ELR (cell line): ENCODE results near the gene CLPX.
A peak's percentile ranks its signal among the peaks of the same experiment; 100 is the strongest.
"Not testable (repeated sequence)": the region's sequence is repeated elsewhere in the genome, so short reads cannot be mapped to it uniquely, and the experiment has no call there.

Experiments
- DNase-seq: peaks from one replicate; pipeline ENCODE4 v3.0.0-alpha.2; 2015; ENCODE audit warnings: low read depth

CLPX gene

DNA sequence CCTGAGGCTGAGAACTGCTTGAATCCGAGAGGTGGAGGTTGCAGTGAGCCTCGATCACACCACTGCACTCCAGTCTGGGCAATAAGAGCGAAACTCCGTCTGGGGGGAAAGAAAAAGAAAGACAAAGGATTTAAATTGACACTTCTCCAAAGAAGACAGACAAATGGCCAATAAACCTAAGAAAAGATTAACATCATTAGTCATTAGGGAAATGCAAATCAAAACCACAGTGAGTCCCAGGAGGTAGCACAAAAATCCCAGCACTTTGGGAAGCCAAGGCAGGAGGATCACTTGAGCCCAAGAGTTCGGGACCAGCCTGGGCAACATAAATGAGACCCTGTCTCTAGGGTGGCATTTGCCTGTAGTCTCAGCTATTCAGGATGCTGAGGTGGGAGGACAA lies 12.6 kb downstream of the CLPX start:
- DNase-seq = no peak

DNA sequence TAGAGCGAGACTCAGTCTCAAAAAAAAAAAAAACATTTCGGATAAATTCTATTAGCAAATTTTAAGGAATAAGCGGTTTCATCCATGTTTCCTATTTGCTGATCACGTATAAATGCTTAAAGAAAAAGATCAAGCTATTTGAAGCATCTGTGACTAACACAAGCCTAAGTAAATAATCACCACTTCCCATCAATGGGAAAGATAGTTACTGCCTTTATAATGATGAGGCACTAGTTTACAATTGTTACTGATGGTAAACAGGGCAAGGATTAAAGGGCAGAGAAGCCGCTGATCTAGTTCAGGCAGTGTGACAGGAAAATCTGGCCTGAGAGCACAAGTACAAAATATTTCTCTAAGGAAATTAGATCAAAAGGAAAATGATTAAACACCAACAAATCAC lies 13.7 kb downstream of the CLPX start:
- DNase-seq = no peak

- DNase-seq = no peak
These were observed 19.3 kb downstream of the CLPX start for GRCh38 chr15:65165875-65166274.

GRCh38 chr15:65164139-65164538 lies 21.0 kb downstream of the CLPX start:
- DNase-seq = no peak

DNA sequence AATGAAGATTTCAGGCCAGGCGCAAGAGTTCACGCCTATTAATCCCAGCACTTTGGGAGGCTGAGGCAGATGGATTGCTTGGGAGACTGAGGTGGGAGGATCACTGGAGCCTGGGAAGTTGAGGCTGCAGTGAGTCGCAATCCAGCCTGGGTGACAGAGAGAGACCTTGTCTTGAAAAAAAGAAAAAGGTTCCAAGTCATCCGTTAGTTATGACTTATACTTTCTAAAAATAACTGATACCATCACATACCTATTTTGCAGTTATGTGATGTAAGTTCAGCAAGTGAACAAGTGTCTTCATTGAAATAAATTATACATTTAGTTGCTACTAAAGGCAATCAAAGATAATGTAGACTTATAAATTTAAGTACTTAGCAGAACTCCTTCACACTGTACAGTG lies 22.1 kb downstream of the CLPX start:
- DNase-seq = peak; percentile 37

DNA sequence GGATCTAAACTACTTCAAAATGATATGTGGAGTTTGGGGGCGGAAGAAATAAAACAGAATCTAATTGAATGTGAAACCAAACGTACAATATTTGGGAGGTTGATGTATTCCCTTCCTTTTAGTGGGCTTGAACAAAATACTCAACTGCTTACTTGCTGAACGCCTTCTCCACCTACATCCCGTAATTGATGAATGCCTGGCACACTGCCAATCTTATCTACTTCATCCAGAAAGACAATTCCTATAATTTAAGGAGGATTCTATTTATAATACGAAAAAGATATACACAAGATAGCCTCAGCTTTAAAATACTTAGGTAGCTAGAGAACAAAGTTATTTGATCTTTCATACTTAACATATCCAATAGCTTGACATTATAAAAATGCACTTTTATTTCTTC lies 28.4 kb downstream of the CLPX start:
- no peak for DNase-seq

GRCh38 chr15:65154720-65155119 lies 30.4 kb downstream of the CLPX start:
- no peak for DNase-seq

GRCh38 chr15:65147902-65148301 lies 37.2 kb downstream of the CLPX start:
- DNase-seq = no peak

DNA sequence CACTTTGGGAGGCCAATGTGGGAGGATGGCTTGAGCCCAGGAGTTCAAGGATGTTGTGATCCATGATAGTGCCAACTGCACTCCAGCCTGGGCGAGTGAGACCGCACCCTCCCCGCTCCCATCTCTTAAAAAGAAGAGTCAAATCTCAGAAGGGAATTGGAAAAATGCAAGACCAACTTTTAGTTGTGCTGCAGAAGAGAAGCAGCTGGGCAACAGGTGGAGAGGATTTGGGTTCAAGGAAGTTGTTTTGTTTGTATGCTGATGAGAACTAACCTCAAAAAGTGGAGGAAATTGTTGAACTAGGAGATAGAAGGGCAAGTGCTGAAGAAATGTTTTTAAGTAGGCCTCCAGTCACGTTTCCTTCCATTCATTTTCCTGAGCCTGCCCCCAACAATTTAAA lies 38.7 kb downstream of the CLPX start:
- DNase-seq = no peak

- peak; percentile 37 for DNase-seq
These were observed 46.5 kb downstream of the CLPX start for GRCh38 chr15:65138631-65139030.

DNA sequence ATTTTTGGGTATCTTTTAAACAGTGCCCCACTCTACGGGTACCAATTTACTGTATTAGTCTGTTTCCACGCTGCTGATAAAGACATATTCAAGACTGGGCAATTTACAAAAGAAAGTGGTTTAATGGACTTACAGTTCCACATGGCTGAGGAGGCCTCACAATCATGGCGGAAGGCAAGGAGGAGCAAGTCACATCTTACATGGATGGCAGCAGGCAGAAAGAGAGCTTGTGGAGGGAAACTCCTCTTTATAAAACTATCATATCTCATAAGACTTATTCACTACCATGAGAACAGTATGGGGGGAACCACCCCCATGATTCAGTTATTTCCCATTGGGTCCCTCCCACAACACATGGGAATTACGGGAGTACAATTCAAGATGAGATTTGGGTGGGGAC lies 47.2 kb downstream of the CLPX start:
- not testable (repeated sequence) for DNase-seq

DNA sequence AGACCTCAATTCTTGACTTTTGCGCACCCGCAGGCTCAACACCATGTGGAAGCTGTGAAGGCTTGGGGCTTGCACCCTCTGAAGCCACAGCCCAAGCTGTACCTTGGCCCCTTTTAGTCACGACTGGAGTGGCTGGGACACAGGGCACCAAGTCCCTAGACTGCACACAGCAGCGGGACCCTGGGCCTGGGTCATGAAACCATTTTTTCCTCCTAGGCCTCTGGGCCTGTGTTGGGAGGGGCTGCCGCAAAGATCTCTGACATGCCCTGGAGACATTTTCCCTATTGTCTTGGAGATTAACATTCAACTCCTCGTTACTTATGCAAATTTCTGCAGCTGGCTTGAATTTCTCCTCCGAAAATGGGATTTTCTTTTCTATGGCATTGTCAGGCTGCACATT lies 48.1 kb downstream of the CLPX start:
- DNase-seq = not testable (repeated sequence)

GRCh38 chr15:65134538-65134937 lies 50.6 kb downstream of the CLPX start:
- no peak for DNase-seq

- DNase-seq = peak; percentile 90
These were observed 51.5 kb downstream of the CLPX start, which contains the start of gene PDCD7 for GRCh38 chr15:65133548-65134200. Gene PDCD7, minus strand, starts transcription at chr15:65133808. Its CDS starts 27 bp downstream, at chr15:65133781.

DNA sequence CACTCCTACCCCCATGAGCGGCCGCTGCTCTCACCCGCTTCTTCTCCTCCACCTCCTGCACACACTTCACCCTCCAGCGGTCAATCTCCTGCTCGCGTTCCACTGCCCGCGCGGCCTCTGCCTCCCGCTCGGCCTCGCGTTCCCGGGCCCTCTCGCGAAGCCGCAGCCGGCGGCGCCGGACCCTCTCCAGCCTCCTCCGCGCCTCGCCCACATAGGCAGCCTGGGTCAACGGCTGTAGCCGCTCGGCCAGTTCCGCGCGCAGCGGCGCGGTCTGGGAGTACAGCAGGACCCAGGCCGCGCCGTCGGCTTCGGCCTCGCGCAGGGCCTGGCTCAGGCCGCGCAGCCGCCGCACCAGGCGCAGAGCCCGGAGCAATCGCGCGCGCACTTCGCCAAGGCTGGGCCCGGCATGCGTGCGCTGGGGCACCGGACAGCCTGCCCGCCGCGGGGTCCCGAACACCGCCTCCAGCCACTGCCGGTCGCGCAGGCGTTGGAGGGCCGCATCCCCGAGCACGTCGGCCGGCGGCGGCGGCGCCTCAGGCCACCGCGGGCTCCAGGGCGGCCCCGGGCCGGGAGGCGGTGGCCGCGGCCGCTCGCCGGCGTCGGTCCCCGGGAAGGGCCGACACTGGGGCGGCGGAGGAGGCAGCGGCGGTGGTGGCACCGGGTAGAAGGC lies 52.1 kb downstream of the CLPX start:
- DNase-seq = peak; percentile 65

- no peak for DNase-seq
These were observed 54.2 kb downstream of the CLPX start for GRCh38 chr15:65130941-65131340.

DNA sequence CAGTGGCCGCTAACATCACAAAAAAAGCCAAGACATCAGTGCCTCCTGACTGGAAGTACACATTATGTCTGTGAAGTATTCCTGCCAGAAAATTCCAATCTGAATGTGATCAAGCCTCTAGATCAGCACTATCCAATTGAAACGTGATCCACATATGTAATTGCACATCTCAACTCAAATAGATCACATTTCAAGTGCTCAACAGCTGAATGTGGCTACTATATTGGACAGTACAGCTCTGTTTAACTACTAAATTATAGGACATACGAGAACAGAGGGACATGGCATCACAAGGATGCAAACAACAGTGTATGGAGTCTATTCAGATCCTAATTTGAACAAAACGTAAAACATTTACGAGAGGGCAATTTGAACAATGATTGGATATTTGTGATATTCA lies 69.6 kb downstream of the CLPX start:
- DNase-seq = no peak

DNA sequence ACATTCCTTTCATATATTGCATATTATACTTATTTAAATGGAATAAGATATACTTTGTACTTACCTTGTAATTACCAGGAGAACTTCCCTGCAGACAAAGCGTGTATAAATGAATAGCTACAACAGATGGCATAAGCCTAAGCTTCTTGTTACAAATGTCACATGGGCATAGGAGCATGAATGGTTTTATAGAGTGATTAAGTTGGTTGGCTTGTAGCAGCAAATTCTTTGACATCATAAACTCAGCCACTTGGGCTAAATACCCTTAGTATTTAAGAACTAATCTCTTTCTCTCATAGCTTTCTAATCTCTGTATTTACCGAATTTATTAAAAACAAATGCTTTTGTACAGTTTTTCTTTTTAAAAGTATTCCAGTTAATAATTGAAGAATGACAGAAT lies 70.1 kb downstream of the CLPX start, which contains the start of gene UBAP1L:
TSS of gene UBAP1L (minus strand) at position 115 of the 400 bp plus-strand sequence. CDS start 8,985 bp downstream, outside the sequence.
- DNase-seq = no peak

DNA sequence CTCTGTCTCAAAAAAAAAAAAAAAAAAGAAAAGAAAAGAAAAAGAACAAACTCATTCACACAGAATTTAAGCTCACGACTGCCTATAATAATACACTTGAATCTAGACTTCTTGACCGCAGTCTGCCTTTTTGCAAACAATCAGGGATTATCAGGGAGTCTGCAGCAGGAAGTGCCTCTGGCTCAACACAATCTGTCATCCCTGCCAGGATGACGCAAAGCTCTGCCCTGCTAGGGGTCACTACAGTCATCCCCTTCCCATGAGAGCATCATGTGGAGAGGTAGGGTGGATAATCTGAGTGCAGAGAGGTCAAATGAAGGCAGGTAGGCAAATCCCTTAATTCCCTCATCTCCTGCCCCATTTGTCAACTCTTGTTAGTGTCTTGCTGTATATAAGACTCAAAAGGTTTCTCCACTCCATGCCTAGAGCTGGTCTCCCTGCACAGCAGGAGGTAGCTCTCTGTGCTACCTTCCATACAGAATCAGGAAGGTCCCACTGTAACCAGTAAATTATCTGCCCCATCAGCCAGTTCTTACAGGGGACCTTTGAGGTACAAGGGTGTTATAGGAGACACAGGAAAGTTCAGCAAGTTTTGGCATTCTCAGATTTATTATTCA lies 74.4 kb downstream of the CLPX start:
- DNase-seq = peak; percentile 72

DNA sequence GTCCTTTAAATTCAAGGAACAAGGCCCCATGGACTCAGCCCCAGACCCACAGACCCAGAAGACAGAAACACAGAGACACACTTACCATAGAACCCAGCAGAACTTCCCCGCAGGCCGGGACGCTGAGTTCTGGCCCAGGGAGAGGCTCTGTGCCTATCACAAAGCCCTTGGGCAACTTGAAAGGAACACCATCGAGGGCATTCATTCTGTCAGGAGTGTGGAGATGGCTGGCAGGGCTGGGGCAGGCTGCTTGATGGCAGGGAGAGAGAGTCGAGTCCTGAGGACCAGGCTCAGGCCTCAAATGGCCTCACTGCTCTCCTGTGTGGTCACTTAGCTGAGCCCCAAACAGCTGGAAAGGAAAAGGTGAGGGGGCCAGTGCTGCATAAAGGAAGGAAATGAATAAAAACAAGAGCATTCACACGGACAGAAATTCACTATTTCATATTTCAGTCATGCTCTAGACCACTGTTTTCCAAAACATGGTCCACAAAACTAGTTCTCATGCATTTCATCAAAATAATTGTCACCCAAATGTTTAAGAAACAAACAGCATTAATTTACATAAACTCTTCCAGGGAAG lies 79.0 kb downstream of the CLPX start:
- DNase-seq = no peak

- no peak for DNase-seq
These were observed 80.1 kb downstream of the CLPX start for GRCh38 chr15:65105038-65105437.

DNA sequence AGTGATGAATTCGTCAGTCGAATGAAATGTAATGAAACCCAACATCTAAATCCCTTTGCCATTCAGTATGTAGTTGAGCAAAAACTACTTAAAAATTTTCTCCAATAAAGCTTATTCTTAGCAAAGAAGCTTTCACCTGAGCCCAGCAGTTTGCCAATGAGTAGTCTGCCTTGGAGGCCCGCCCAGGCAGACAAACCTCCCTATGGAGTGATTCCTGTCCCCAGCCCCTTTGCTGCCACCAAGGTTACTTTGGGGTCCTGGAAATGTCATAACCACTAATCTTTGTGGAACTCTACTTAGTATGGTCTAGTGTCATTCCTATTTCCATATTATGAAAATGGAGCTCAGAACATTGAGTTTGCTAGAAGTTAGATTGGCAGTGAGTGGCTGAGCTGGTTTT lies 82.2 kb downstream of the CLPX start:
- no peak for DNase-seq
